ENCODE data around the gene NKAIN2.

GRCh38 chr6:124158024-124158423 is 354.4 kb downstream of the NKAIN2 start:
- TF ChIP-seq, protein P1, sequence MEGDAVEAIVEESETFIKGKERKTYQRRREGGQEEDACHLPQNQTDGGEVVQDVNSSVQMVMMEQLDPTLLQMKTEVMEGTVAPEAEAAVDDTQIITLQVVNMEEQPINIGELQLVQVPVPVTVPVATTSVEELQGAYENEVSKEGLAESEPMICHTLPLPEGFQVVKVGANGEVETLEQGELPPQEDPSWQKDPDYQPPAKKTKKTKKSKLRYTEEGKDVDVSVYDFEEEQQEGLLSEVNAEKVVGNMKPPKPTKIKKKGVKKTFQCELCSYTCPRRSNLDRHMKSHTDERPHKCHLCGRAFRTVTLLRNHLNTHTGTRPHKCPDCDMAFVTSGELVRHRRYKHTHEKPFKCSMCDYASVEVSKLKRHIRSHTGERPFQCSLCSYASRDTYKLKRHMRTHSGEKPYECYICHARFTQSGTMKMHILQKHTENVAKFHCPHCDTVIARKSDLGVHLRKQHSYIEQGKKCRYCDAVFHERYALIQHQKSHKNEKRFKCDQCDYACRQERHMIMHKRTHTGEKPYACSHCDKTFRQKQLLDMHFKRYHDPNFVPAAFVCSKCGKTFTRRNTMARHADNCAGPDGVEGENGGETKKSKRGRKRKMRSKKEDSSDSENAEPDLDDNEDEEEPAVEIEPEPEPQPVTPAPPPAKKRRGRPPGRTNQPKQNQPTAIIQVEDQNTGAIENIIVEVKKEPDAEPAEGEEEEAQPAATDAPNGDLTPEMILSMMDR (IDR thresholded peaks at IDR 0.05 in 4 of 5, conservative IDR thresholded peaks at IDR 0.05 in 1 of 5), result no peak
- no peak for TF ChIP-seq POLR2A (IDR thresholded peaks at IDR 0.05)
